Mesendoderm (in vitro differentiated cells): ENCODE measurements around the gene ALK.
A peak's percentile ranks its signal among the peaks of the same experiment; 100 is the strongest.

Experiments
- DNase-seq: peaks from one replicate; pipeline ENCODE4 v3.0.0; 2013
- H2AK5ac ChIP-seq: 2 replicates; pipeline ENCODE4 v1.6.1; 2013; ENCODE audit warnings: low read length, inconsistent platforms
- H2BK120ac ChIP-seq: 2 replicates; pipeline ENCODE4 v1.6.1; 2013; ENCODE audit warnings: low read depth, mild to moderate bottlenecking, low read length, moderate library complexity, mixed read lengths
- H2BK15ac ChIP-seq: replicated peaks from 2 replicates; pipeline ENCODE4 v1.6.1; 2013; ENCODE audit warnings: low read depth, mild to moderate bottlenecking, moderate library complexity
- H2BK5ac ChIP-seq: 2 replicates; pipeline ENCODE4 v1.6.1; 2013; ENCODE audit warnings: low read length, inconsistent platforms
- H3K18ac ChIP-seq: 2 replicates; pipeline ENCODE4 v1.6.1; 2013; ENCODE audit warnings: mild to moderate bottlenecking, low read length, mixed read lengths
- H3K23ac ChIP-seq: one replicate; pipeline ENCODE4 v1.6.1; 2013; ENCODE audit warnings: low read length
- H3K27ac ChIP-seq: 2 replicates; pipeline ENCODE4 v1.5.1; 2013; ENCODE audit warnings: low read depth, mild to moderate bottlenecking, inconsistent platforms, low read length, moderate library complexity
- H3K27me3 ChIP-seq: 2 replicates; pipeline ENCODE4 v1.6.1; 2013; ENCODE audit warnings: low read length, control low read depth, mild to moderate bottlenecking, inconsistent platforms; ENCODE audit not compliant: insufficient read depth, poor library complexity
- H3K36me3 ChIP-seq: 2 replicates; pipeline ENCODE4 v1.6.1; 2013; ENCODE audit warnings: low read length, inconsistent platforms; ENCODE audit not compliant: control insufficient read depth, insufficient read depth
- H3K4ac ChIP-seq: one replicate; pipeline ENCODE4 v1.6.1; 2013; ENCODE audit warnings: low read depth, mild to moderate bottlenecking, low read length, moderate library complexity
- H3K4me1 ChIP-seq: 2 replicates; pipeline ENCODE4 v1.6.1; 2013; ENCODE audit warnings: low read depth, low read length, inconsistent platforms; ENCODE audit not compliant: control insufficient read depth
- H3K4me2 ChIP-seq: 2 replicates; pipeline ENCODE4 v1.6.1; 2013; ENCODE audit warnings: low read length
- H3K4me3 ChIP-seq: 2 replicates; pipeline ENCODE4 v1.5.1; 2013; ENCODE audit warnings: mild to moderate bottlenecking, low read length
- H3K56ac ChIP-seq: one replicate; pipeline ENCODE4 v1.6.1; 2013; ENCODE audit warnings: low read length
- H3K79me1 ChIP-seq: 2 replicates; pipeline ENCODE4 v1.6.1; 2013; ENCODE audit warnings: low read length, inconsistent platforms
- H3K79me2 ChIP-seq: 2 replicates; pipeline ENCODE4 v1.6.1; 2013; ENCODE audit warnings: mild to moderate bottlenecking, low read length; ENCODE audit not compliant: control insufficient read depth, insufficient read depth
- H3K9ac ChIP-seq: 2 replicates; pipeline ENCODE4 v1.6.1; 2013; ENCODE audit warnings: low read length, inconsistent platforms
- H4K5ac ChIP-seq: one replicate; pipeline ENCODE4 v1.6.1; 2013; ENCODE audit warnings: low read length
- H4K8ac ChIP-seq: one replicate; pipeline ENCODE4 v1.6.1; 2013; ENCODE audit warnings: low read depth, mild to moderate bottlenecking, control low read depth, low read length, moderate library complexity
- WGBS: extraction: QIAGEN DNeasy Blood & Tissue Kit; methylation state at CpG from one replicate; pipeline ENCODE4 v1.1.7; 2013; ENCODE audit warnings: low lambda C conversion rate, missing lambda C conversion rate; ENCODE audit not compliant: insufficient coverage; ENCODE audit errors: extremely low coverage; 5-methylcytosine and 5-hydroxymethylcytosine counted together

Gene ALK

GRCh38 chr2:29872870-29873269 is 48.5 kb downstream of the ALK start:
- H2BK15ac ChIP-seq: no peak overlapping the region
- no peak overlapping the region for H4K8ac ChIP-seq
- H3K23ac ChIP-seq: no peak overlapping the region
- no peak overlapping the region for H2BK120ac ChIP-seq
- no peaks in the 10 kb centered on the region for H3K79me2 ChIP-seq
- no peak overlapping the region for H3K56ac ChIP-seq
- H3K36me3 ChIP-seq: no peaks in the 10 kb centered on the region
- no peak overlapping the region for H4K5ac ChIP-seq
- H3K4ac ChIP-seq: no peak overlapping the region
- no CpG with 5 or more reads among the region's 1 CpG for WGBS
- H2BK5ac ChIP-seq: no peak overlapping the region
- H3K18ac ChIP-seq: no peak overlapping the region
- no peak overlapping the region for H3K4me3 ChIP-seq
- H3K27me3 ChIP-seq: no peaks in the 10 kb centered on the region
- no peak for DNase-seq
- H3K27ac ChIP-seq: no peak overlapping the region
- H3K9ac ChIP-seq: no peak overlapping the region
- no peaks in the 10 kb centered on the region for H3K4me1 ChIP-seq
- no peaks in the 10 kb centered on the region for H3K79me1 ChIP-seq
- no peak overlapping the region for H3K4me2 ChIP-seq
- H2AK5ac ChIP-seq: no peak overlapping the region

GRCh38 chr2:29871541-29871940 is 49.8 kb downstream of the ALK start:
- Histone ChIP-seq H3K9ac (no peak overlapping the region), H3K36me3 (no peaks in the 10 kb centered on the region), H3K27ac (no peak overlapping the region), H4K5ac (no peak overlapping the region), H3K79me2 (no peaks in the 10 kb centered on the region), H3K79me1 (no peaks in the 10 kb centered on the region), H3K4me2 (no peak overlapping the region), H3K4me1 (no peaks in the 10 kb centered on the region), H3K4me3 (no peak overlapping the region), H2BK5ac (no peak overlapping the region), H3K56ac (no peak overlapping the region), H3K4ac (no peak overlapping the region), H2BK120ac (no peak overlapping the region), H3K27me3 (no peaks in the 10 kb centered on the region), H2BK15ac (no peak overlapping the region), H3K18ac (no peak overlapping the region), H4K8ac (no peak overlapping the region), H3K23ac (no peak overlapping the region), H2AK5ac (no peak overlapping the region)
- no CpG with 5 or more reads among the region's 2 CpGs for WGBS
- DNase-seq: no peak

GRCh38 chr2:29865512-29865911 is 55.9 kb downstream of the ALK start:
- Histone ChIP-seq H3K4me3 (no peak overlapping the region), H3K27ac (no peak overlapping the region), H2BK120ac (no peak overlapping the region), H3K79me1 (no peaks in the 10 kb centered on the region), H3K27me3 (no peaks in the 10 kb centered on the region), H2BK5ac (no peak overlapping the region), H4K8ac (no peak overlapping the region), H3K4ac (no peak overlapping the region), H3K36me3 (no peaks in the 10 kb centered on the region), H3K79me2 (no peaks in the 10 kb centered on the region), H3K56ac (no peak overlapping the region), H4K5ac (no peak overlapping the region), H2BK15ac (no peak overlapping the region), H3K4me1 (no peaks in the 10 kb centered on the region), H3K4me2 (no peak overlapping the region), H3K9ac (no peak overlapping the region), H3K23ac (no peak overlapping the region), H3K18ac (no peak overlapping the region), H2AK5ac (no peak overlapping the region)
- WGBS: no CpG with 5 or more reads among the region's 1 CpG
- DNase-seq: no peak

- DNase-seq: peak; percentile 4
- no peak overlapping the region for H3K18ac ChIP-seq
- no peaks in the 10 kb centered on the region for H3K79me2 ChIP-seq
- no peaks in the 10 kb centered on the region for H3K4me1 ChIP-seq
- no peaks in the 10 kb centered on the region for H3K36me3 ChIP-seq
- H3K4ac ChIP-seq: no peak overlapping the region
- H2AK5ac ChIP-seq: no peak overlapping the region
- no peak overlapping the region for H3K4me2 ChIP-seq
- no peaks in the 10 kb centered on the region for H3K79me1 ChIP-seq
- H4K8ac ChIP-seq: no peak overlapping the region
- no peak overlapping the region for H3K9ac ChIP-seq
- H3K56ac ChIP-seq: no peak overlapping the region
- H2BK120ac ChIP-seq: no peak overlapping the region
- H3K4me3 ChIP-seq: no peak overlapping the region
- no peak overlapping the region for H2BK5ac ChIP-seq
- no peak overlapping the region for H2BK15ac ChIP-seq
- H3K23ac ChIP-seq: no peak overlapping the region
- H3K27ac ChIP-seq: no peak overlapping the region
- no peaks in the 10 kb centered on the region for H3K27me3 ChIP-seq
- no CpG with 5 or more reads among the region's 1 CpG for WGBS
- no peak overlapping the region for H4K5ac ChIP-seq
Observed at GRCh38 chr2:29864988-29865387, 56.4 kb downstream of the ALK start.

GRCh38 chr2:29855924-29856639 is 65.3 kb downstream of the ALK start:
- no peaks in the 10 kb centered on the region for H3K27me3 ChIP-seq
- no peak overlapping the region for H3K18ac ChIP-seq
- H2BK15ac ChIP-seq: no peak overlapping the region
- no peak for DNase-seq
- no peak overlapping the region for H3K27ac ChIP-seq
- no peaks in the 10 kb centered on the region for H3K36me3 ChIP-seq
- no peak overlapping the region for H4K8ac ChIP-seq
- H3K56ac ChIP-seq: no peak overlapping the region
- no peak overlapping the region for H3K4me2 ChIP-seq
- H3K4me1 ChIP-seq: no peaks in the 10 kb centered on the region
- no peak overlapping the region for H2AK5ac ChIP-seq
- no peak overlapping the region for H3K9ac ChIP-seq
- no peak overlapping the region for H3K4me3 ChIP-seq
- no peak overlapping the region for H4K5ac ChIP-seq
- no peaks in the 10 kb centered on the region for H3K79me1 ChIP-seq
- H3K23ac ChIP-seq: no peak overlapping the region
- no CpG with 5 or more reads among the region's 7 CpGs for WGBS
- H3K79me2 ChIP-seq: no peaks in the 10 kb centered on the region
- no peak overlapping the region for H2BK5ac ChIP-seq
- no peak overlapping the region for H2BK120ac ChIP-seq
- H3K4ac ChIP-seq: no peak overlapping the region

- Histone ChIP-seq H2BK5ac (no peak overlapping the region), H4K5ac (no peak overlapping the region), H4K8ac (no peak overlapping the region), H3K79me1 (no peaks in the 10 kb centered on the region), H3K56ac (no peak overlapping the region), H3K4me3 (no peak overlapping the region), H3K4me1 (no peaks in the 10 kb centered on the region), H3K36me3 (no peaks in the 10 kb centered on the region), H3K9ac (no peak overlapping the region), H2BK120ac (no peak overlapping the region), H2BK15ac (no peak overlapping the region), H3K23ac (no peak overlapping the region), H3K18ac (no peak overlapping the region), H3K79me2 (no peaks in the 10 kb centered on the region), H3K27ac (no peak overlapping the region), H3K27me3 (no peaks in the 10 kb centered on the region), H3K4me2 (no peak overlapping the region), H2AK5ac (no peak overlapping the region), H3K4ac (no peak overlapping the region)
- WGBS: no CpG with 5 or more reads among the region's 7 CpGs
- no peak for DNase-seq
Observed at GRCh38 chr2:29850794-29851193, 70.6 kb downstream of the ALK start.
